HepG2 (cell line): Measurements from ENCODE around the gene MBLAC1. TPM values are rescaled to one million over a fixed set of nuclear protein-coding genes. Genes with fewer than 3 reads are reported as not detected.
A peak's percentile ranks its signal among the peaks of the same experiment; 100 is the strongest.

Experiments
- FOXP4 ChIP-seq: sonication (generic); formaldehyde crosslinking; IDR thresholded peaks from 2 replicates; pipeline ENCODE4 v1.4.0; 2020; ENCODE audit warnings: missing genetic modification reagents
- GLI4 ChIP-seq: sonication (generic); formaldehyde crosslinking; IDR thresholded peaks from 2 replicates; pipeline ENCODE4 v1.5.1; 2020; ENCODE audit warnings: missing genetic modification reagents, mild to moderate bottlenecking, moderate library complexity, borderline replicate concordance
- GPN1 ChIP-seq: sonication (generic); formaldehyde crosslinking; IDR thresholded peaks from 2 replicates; pipeline ENCODE4 v1.5.1; 2020; ENCODE audit warnings: missing genetic modification reagents, borderline replicate concordance
- HNRNPUL1 ChIP-seq: fragments of 200-400 bp; formaldehyde crosslinking; IDR thresholded peaks from 2 replicates; pipeline ENCODE4 v1.6.1; 2017; ENCODE audit warnings: low read depth, mild to moderate bottlenecking, low read length, moderate library complexity
- KAT2B ChIP-seq: fragments of 150-350 bp; IDR thresholded peaks from 2 replicates; pipeline ENCODE4 v1.6.1; 2014; ENCODE audit warnings: low read depth, low read length, borderline replicate concordance
- MAFK ChIP-seq, 2 experiments: IDR thresholded peaks in 1 of 2; conservative IDR thresholded peaks in 1 of 2; 2 replicates each; pipeline ENCODE4 v1.6.1; 2011; ENCODE audit warnings: improper control_type of control experiment in 2 of 2, low read length in 2 of 2
- NFE2 ChIP-seq: sonication (generic); formaldehyde crosslinking; IDR thresholded peaks from 2 replicates; pipeline ENCODE4 v1.4.0; 2020; ENCODE audit warnings: missing genetic modification reagents
- NFE2L1 ChIP-seq: sonication (generic); formaldehyde crosslinking; IDR thresholded peaks from 2 replicates; pipeline ENCODE4 v1.4.0; 2020; ENCODE audit warnings: missing genetic modification reagents, mild to moderate bottlenecking, borderline replicate concordance
- SNRNP70 ChIP-seq: fragments of 200-400 bp; formaldehyde crosslinking; IDR thresholded peaks from 2 replicates; pipeline ENCODE4 v1.6.1; 2017; ENCODE audit warnings: mild to moderate bottlenecking, low read depth, low read length, moderate library complexity
- SOX6 ChIP-seq, 2 experiments: fragments of 450-650 bp in 1 of 2; sonication (generic) in 1 of 2; formaldehyde crosslinking in 1 of 2; IDR thresholded peaks; 2 replicates each; pipeline versions ENCODE4 v1.4.0 to v1.6.1; 2017 to 2020; ENCODE audit warnings: antibody characterized with exemption in 1 of 2, mild to moderate bottlenecking in 1 of 2, missing genetic modification reagents in 1 of 2
- ZBTB2 ChIP-seq: sonication (generic); formaldehyde crosslinking; IDR thresholded peaks from 2 replicates; pipeline ENCODE4 v1.8.0; 2022; ENCODE audit warnings: low read depth, missing genetic modification reagents
- ZFP37 ChIP-seq: sonication (generic); formaldehyde crosslinking; IDR thresholded peaks from 2 replicates; pipeline ENCODE4 v1.4.0; 2020; ENCODE audit warnings: missing genetic modification reagents, borderline replicate concordance
- ZNF12 ChIP-seq: sonication (generic); formaldehyde crosslinking; IDR thresholded peaks from 2 replicates; pipeline ENCODE4 v1.5.0; 2020; ENCODE audit warnings: missing genetic modification reagents
- ZNF260 ChIP-seq: sonication (generic); formaldehyde crosslinking; IDR thresholded peaks from 2 replicates; pipeline ENCODE4 v1.4.0; 2020; ENCODE audit warnings: missing genetic modification reagents, low read depth, mild to moderate bottlenecking, borderline replicate concordance
- ZNF354B ChIP-seq: sonication (generic); formaldehyde crosslinking; IDR thresholded peaks from 2 replicates; pipeline ENCODE4 v1.8.0; 2022; ENCODE audit warnings: mild to moderate bottlenecking, missing genetic modification reagents
- ZNF407 ChIP-seq: sonication (generic); formaldehyde crosslinking; IDR thresholded peaks from one replicate; pipeline ENCODE4 v1.5.1; 2020; ENCODE audit warnings: mild to moderate bottlenecking, missing genetic modification reagents; ENCODE audit errors: not compliant biosample characterization
- polyA plus RNA-seq, 8 experiments: library from polyadenylated mRNA; depleted of rRNA in 3 of 8; stranded (reverse) in 7 of 8; unstranded in 1 of 8; fragments of >200 nt; fragmentation: Illumina TruSeq in 4 of 8; extraction: Trizol in 4 of 8; gene quantifications; 2 replicates each; pipeline versions ENCODE4 v1.2.1 to v1.2.3, GENCODE V29; 2011 to 2016; ENCODE audit warnings: low read depth in 4 of 8, missing spikeins in 1 of 8, mixed read lengths in 1 of 8; ENCODE audit not compliant: insufficient read depth in 1 of 8
- total RNA-seq, 5 experiments: library from RNA; depleted of rRNA; stranded (reverse); fragments of >200 nt; fragmentation: Illumina TruSeq; extraction: Trizol; gene quantifications; 2 replicates each; pipeline ENCODE4 v1.2.3, GENCODE V29; 2016; ENCODE audit warnings: low read depth in 1 of 5

The MBLAC1 gene
- total and polyA plus RNA-seq, 2 of the 13 experiments (the other 11 are each of a cell fraction or from before 2014, with no cell fraction given) = 0.79 to 2.1 TPM

GRCh38 chr7:100101016-100101862 lies 25.5 kb upstream of the MBLAC1 start, which contains the start of the genes AP4M1 and MCM7 (continued):
- TF ChIP-seq ZNF407 (peak; percentile 42), NFE2 (no peak), ZNF260 (CRISPR knock-in tag) (no peak), KAT2B (no peak), SNRNP70 (no peak), ZNF354B (CRISPR knock-in tag) (no peak), ZFP37 (CRISPR knock-in tag) (no peak), SOX6 (IDR thresholded peaks at IDR 0.05) (no peak), SOX6 (CRISPR knock-in tag; IDR thresholded peaks at IDR 0.05) (peak; percentile 59), FOXP4 (CRISPR knock-in tag) (no peak), GPN1 (no peak), ZNF12 (CRISPR knock-in tag) (no peak), NFE2L1 (peak; percentile 71; the same call in 1 of the 2 replicates), MAFK (conservative IDR thresholded peaks at IDR 0.05 in 1 of 2, IDR thresholded peaks at IDR 0.05 in 1 of 2; ENCODE audit: low read length in 2 of 2) (no peak), ZBTB2 (CRISPR knock-in tag) (peak; percentile 48), HNRNPUL1 (no peak), GLI4 (CRISPR knock-in tag) (no peak; the same call in 1 of the 2 replicates)
